ENCODE measurements around the gene VPS18. TPM values are rescaled to one million over a fixed set of nuclear protein-coding genes. Genes with fewer than 3 reads are reported as not detected.
A peak's percentile ranks its signal among the peaks of the same experiment; 100 is the strongest.
"Not testable (repeated sequence)": the region's sequence is repeated elsewhere in the genome, so short reads cannot be mapped to it uniquely, and the experiment has no call there.

VPS18 gene
- polyA plus RNA-seq, 1 donor, result 19.5 TPM

DNA sequence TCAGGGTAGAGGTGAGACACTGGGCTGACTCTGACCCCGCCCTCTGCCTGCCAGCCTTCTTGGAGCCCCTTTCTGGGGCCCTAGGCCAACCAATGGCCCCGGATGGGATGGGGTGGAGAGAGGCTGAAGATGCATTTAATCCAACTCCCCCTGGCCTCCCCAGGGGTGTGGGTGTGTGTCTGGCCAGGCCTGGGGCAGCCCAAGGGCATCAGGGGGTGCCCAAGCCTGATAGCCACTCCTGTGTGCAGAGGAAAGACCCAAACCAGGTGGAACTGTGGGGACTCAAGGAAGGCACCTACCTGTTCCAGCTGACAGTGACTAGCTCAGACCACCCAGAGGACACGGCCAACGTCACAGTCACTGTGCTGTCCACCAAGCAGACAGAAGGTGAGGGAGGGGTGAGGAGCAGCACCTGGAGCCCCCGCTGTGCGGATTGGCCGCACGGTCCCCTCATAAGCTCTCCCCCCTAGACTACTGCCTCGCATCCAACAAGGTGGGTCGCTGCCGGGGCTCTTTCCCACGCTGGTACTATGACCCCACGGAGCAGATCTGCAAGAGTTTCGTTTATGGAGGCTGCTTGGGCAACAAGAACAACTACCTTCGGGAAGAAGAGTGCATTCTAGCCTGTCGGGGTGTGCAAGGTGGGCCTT is 40.9 kb upstream of the VPS18 start:
- no CpG with 5 or more reads among the region's 16 CpGs for WGBS (ENCODE audit: insufficient coverage, low lambda C conversion rate)
- Histone ChIP-seq H3K27ac (ENCODE audit: low read length) (peak overlapping the region; percentile 69), H3K4me1 (ENCODE audit: control insufficient read depth, insufficient read depth, low read length) (peaks cover 42% of the 10 kb centered on the region), H3K36me3 (ENCODE audit: control insufficient read depth, insufficient read depth, low read length) (peaks cover 61% of the 10 kb centered on the region), H3K27me3 (ENCODE audit: control insufficient read depth, insufficient read depth, low read length) (no peaks in the 10 kb centered on the region), H3K4me3 (ENCODE audit: low read length) (no peak overlapping the region), H3K9me3 (ENCODE audit: control insufficient read depth, low read depth, low read length) (no peaks in the 10 kb centered on the region)
- no peak for DNase-seq

DNA sequence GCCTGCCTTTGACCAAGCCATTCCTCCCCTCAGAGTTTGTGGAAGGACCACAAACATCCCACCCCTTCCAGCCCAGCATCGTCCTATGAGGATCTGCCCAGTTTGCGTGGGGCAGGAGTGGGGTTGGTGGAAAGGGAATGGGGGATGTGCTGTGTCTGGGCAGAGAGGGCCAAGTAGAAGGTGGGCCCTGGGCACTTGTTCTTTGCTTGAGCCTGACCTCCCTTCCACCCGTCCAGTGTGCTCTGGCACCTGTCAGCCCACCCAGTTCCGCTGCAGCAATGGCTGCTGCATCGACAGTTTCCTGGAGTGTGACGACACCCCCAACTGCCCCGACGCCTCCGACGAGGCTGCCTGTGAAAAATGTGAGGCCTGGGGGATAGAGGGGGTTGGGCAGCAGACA is 40.1 kb upstream of the VPS18 start:
- Histone ChIP-seq H3K36me3 (ENCODE audit: control insufficient read depth, insufficient read depth, low read length) (peaks cover 66% of the 10 kb centered on the region), H3K27me3 (ENCODE audit: control insufficient read depth, insufficient read depth, low read length) (no peaks in the 10 kb centered on the region), H3K4me1 (ENCODE audit: control insufficient read depth, insufficient read depth, low read length) (peaks cover 41% of the 10 kb centered on the region), H3K9me3 (ENCODE audit: control insufficient read depth, low read depth, low read length) (no peaks in the 10 kb centered on the region), H3K4me3 (ENCODE audit: low read length) (no peak overlapping the region), H3K27ac (ENCODE audit: low read length) (no peak overlapping the region)
- no peak for DNase-seq
- WGBS (ENCODE audit: insufficient coverage, low lambda C conversion rate), result no CpG with 5 or more reads among the region's 10 CpGs

GRCh38 chr15:40855706-40856234 is 38.5 kb upstream of the VPS18 start:
- WGBS (ENCODE audit: insufficient coverage, low lambda C conversion rate), result no CpG with 5 or more reads among the region's 13 CpGs
- H3K4me3 ChIP-seq (ENCODE audit: low read length), result no peak overlapping the region
- no peak overlapping the region for H3K27ac ChIP-seq (ENCODE audit: low read length)
- no peaks in the 10 kb centered on the region for H3K27me3 ChIP-seq (ENCODE audit: control insufficient read depth, insufficient read depth, low read length)
- no peaks in the 10 kb centered on the region for H3K9me3 ChIP-seq (ENCODE audit: control insufficient read depth, low read depth, low read length)
- H3K36me3 ChIP-seq (ENCODE audit: control insufficient read depth, insufficient read depth, low read length), result peaks cover 58% of the 10 kb centered on the region
- H3K4me1 ChIP-seq (ENCODE audit: control insufficient read depth, insufficient read depth, low read length), result peaks cover 41% of the 10 kb centered on the region
- DNase-seq, result no peak

- no peaks in the 10 kb centered on the region for H3K9me3 ChIP-seq (ENCODE audit: control insufficient read depth, low read depth, low read length)
- H3K27ac ChIP-seq (ENCODE audit: low read length), result peak overlapping the region; percentile 67
- WGBS (ENCODE audit: insufficient coverage, low lambda C conversion rate), result no CpG with 5 or more reads among the region's 8 CpGs
- peaks cover 35% of the 10 kb centered on the region for H3K4me1 ChIP-seq (ENCODE audit: control insufficient read depth, insufficient read depth, low read length)
- peaks cover 55% of the 10 kb centered on the region for H3K36me3 ChIP-seq (ENCODE audit: control insufficient read depth, insufficient read depth, low read length)
- H3K27me3 ChIP-seq (ENCODE audit: control insufficient read depth, insufficient read depth, low read length), result no peaks in the 10 kb centered on the region
- H3K4me3 ChIP-seq (ENCODE audit: low read length), result no peak overlapping the region
- no peak for DNase-seq
Observed at GRCh38 chr15:40856746-40857145, 37.5 kb upstream of the VPS18 start.

DNA sequence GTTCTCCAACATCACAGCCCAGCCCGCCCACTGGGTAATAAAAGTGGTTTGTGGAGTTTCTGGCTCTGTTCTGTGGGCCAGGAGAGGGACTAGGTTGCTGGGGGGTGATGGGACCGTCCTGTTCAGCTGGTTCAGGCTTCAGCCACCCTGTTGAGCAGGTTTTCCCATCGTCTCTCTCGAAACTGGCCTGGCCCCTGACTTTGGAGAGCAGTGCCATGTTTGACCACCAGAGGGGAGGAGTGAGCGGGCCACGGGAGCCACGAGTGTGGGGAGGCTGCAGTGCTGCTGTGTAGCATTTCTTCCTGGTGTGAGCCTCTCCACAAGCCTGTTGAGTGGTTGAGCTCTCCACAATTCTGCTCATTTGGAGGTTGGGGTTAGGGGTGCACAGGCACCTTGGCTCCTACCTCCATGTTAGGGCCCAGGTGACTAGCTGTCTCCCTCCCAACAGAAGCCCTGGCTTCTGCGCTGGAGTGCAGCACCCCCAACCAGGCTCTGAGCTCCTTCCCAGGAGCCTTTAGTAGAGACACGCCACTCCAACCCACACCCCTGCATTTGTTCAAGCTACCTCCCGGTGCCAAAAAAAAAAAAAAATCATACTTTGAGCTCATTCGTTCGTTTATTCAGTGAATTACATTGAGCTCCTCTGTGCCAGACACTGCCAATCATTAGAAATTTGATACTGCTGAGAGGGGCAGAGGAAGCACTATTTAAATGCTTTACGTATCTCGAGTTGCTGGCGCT is 36.5 kb upstream of the VPS18 start:
- no CpG with 5 or more reads among the region's 15 CpGs for WGBS (ENCODE audit: insufficient coverage, low lambda C conversion rate)

GRCh38 chr15:40858706-40859105 is 35.5 kb upstream of the VPS18 start:
- Histone ChIP-seq H3K27me3 (ENCODE audit: control insufficient read depth, insufficient read depth, low read length) (no peaks in the 10 kb centered on the region), H3K4me3 (ENCODE audit: low read length) (no peak overlapping the region), H3K4me1 (ENCODE audit: control insufficient read depth, insufficient read depth, low read length) (peaks cover 29% of the 10 kb centered on the region), H3K36me3 (ENCODE audit: control insufficient read depth, insufficient read depth, low read length) (peaks cover 41% of the 10 kb centered on the region), H3K27ac (ENCODE audit: low read length) (peak overlapping the region; percentile 67), H3K9me3 (ENCODE audit: control insufficient read depth, low read depth, low read length) (no peaks in the 10 kb centered on the region)
- DNase-seq, result no peak
- WGBS (ENCODE audit: insufficient coverage, low lambda C conversion rate), result no CpG with 5 or more reads among the region's 10 CpGs

More for the DNA sequence above, 36.5 kb upstream of the VPS18 start:
- H3K27ac ChIP-seq (ENCODE audit: low read length), result peak overlapping the region; percentile 67
- peaks cover 50% of the 10 kb centered on the region for H3K36me3 ChIP-seq (ENCODE audit: control insufficient read depth, insufficient read depth, low read length)
- peaks cover 31% of the 10 kb centered on the region for H3K4me1 ChIP-seq (ENCODE audit: control insufficient read depth, insufficient read depth, low read length)
- no peak overlapping the region for H3K4me3 ChIP-seq (ENCODE audit: low read length)
- DNase-seq, result peak; percentile 79 to 88
- no peaks in the 10 kb centered on the region for H3K27me3 ChIP-seq (ENCODE audit: control insufficient read depth, insufficient read depth, low read length)
- H3K9me3 ChIP-seq (ENCODE audit: control insufficient read depth, low read depth, low read length), result no peaks in the 10 kb centered on the region

DNA sequence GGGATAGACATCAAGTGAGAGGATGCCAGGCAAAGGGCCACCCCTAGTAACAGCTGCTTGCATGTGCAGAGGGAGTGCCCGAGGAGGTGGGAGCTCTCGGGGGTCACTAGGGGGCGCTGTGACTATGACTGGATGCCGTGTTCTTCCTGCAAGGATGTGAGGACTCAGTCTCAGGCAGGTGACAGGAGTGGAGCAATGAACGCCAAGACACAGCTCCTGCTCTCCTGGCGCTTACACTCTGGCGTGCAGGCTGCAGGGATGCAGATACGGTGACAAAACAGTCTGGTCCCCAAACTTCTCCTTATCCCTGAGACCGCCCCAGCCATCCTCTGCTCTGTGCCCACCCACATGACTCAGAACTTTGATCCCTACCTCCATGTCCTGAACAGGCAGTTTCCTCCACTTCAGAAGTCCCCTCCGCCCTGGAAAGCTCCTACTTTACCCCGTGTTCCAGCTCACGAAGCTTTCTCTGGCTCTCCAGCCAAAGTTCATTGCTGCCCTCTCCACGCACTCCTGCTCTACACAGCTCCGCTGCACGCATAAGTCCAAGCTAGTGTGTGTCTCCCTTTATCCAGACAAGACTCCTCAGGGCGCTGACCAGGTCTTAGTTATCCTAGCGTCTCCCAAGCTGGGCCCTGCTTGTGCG is 34.9 kb upstream of the VPS18 start:
- Histone ChIP-seq H3K36me3 (ENCODE audit: control insufficient read depth, insufficient read depth, low read length) (peaks cover 35% of the 10 kb centered on the region), H3K27me3 (ENCODE audit: control insufficient read depth, insufficient read depth, low read length) (no peaks in the 10 kb centered on the region), H3K4me3 (ENCODE audit: low read length) (no peak overlapping the region), H3K27ac (ENCODE audit: low read length) (peak overlapping the region; percentile 67), H3K9me3 (ENCODE audit: control insufficient read depth, low read depth, low read length) (no peaks in the 10 kb centered on the region), H3K4me1 (ENCODE audit: control insufficient read depth, insufficient read depth, low read length) (peaks cover 32% of the 10 kb centered on the region)
- DNase-seq, result peak; percentile 85 to 89
- WGBS (ENCODE audit: insufficient coverage, low lambda C conversion rate), result no CpG with 5 or more reads among the region's 18 CpGs

- WGBS (ENCODE audit: insufficient coverage, low lambda C conversion rate), result no CpG with 5 or more reads among the region's 4 CpGs
- DNase-seq; H3K27me3 ChIP-seq (ENCODE audit: control insufficient read depth, insufficient read depth, low read length); H3K9me3 ChIP-seq (ENCODE audit: control insufficient read depth, low read depth, low read length); H3K4me3 ChIP-seq (ENCODE audit: low read length); H3K27ac ChIP-seq (ENCODE audit: low read length): not testable (repeated sequence)
- Histone ChIP-seq H3K4me1 (ENCODE audit: control insufficient read depth, insufficient read depth, low read length) (peaks cover 32% of the 10 kb centered on the region), H3K36me3 (ENCODE audit: control insufficient read depth, insufficient read depth, low read length) (peaks cover 16% of the 10 kb centered on the region)
Observed at GRCh38 chr15:40861147-40861546, 33.1 kb upstream of the VPS18 start.

DNA sequence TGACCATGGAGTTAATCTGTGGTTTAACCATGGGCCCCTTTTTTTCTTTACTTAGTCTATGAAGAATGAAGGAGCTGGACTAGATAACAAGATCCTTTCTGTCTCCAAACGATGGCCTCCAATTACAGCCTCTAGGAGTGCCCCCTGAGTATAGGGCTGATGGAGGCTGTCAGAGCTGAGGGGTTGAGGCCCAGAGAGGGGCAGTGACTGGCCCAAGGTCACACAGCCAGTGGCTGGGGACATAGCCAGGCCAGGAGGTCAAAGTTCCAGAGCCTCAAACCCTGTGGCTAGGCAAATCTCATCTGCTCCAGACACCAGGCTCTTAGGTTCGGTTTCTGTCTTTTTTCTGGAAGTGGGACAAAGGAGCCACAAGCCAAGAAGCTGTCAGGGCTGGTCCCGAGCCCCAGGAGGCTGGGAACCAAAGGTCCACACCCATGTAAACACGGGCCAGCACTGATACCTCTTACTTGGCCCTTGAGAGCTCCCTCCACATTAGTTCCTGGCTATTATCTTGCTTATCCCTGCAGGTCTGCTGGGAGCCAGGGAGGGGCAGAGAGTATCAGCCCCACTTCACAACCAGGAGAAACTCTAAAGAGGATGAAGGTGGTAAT is 30.5 kb upstream of the VPS18 start:
- Histone ChIP-seq H3K27me3 (ENCODE audit: control insufficient read depth, insufficient read depth, low read length) (no peaks in the 10 kb centered on the region), H3K36me3 (ENCODE audit: control insufficient read depth, insufficient read depth, low read length) (peaks cover 1% of the 10 kb centered on the region), H3K9me3 (ENCODE audit: control insufficient read depth, low read depth, low read length) (no peaks in the 10 kb centered on the region), H3K4me1 (ENCODE audit: control insufficient read depth, insufficient read depth, low read length) (peaks cover 20% of the 10 kb centered on the region), H3K27ac (ENCODE audit: low read length) (no peak overlapping the region), H3K4me3 (ENCODE audit: low read length) (no peak overlapping the region)
- DNase-seq, result no peak
- no CpG with 5 or more reads among the region's 4 CpGs for WGBS (ENCODE audit: insufficient coverage, low lambda C conversion rate)

DNA sequence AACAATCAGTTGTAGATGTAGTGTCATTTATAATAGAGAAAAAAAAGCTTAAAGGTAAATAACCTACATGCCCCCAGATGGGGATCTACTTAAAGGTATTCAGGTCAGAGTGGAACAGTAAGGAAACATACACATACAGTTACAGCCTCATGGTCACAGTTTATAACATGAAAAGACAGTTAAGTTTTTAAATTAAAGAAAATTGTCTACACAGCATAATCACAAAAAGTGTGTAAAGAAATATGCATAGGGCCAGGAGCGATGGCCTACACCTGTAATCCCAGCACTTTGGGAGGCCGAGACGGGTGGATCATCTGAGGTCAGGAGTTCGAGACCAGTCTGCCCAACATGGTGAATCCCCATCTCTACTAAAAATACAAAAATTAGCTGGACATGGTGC is 27.1 kb upstream of the VPS18 start:
- Histone ChIP-seq H3K27me3 (ENCODE audit: control insufficient read depth, insufficient read depth, low read length) (no peaks in the 10 kb centered on the region), H3K9me3 (ENCODE audit: control insufficient read depth, low read depth, low read length) (no peaks in the 10 kb centered on the region), H3K27ac (ENCODE audit: low read length) (no peak overlapping the region), H3K4me3 (ENCODE audit: low read length) (no peak overlapping the region), H3K4me1 (ENCODE audit: control insufficient read depth, insufficient read depth, low read length) (peaks cover 10% of the 10 kb centered on the region), H3K36me3 (ENCODE audit: control insufficient read depth, insufficient read depth, low read length) (no peaks in the 10 kb centered on the region)
- no peak for DNase-seq
- WGBS (ENCODE audit: insufficient coverage, low lambda C conversion rate), result 100% methylated on average over 1 of the region's 4 CpGs

Measured in large intestine (tissue), 3 donors.